ENCODE results near the gene MTG2.
A peak's percentile ranks its signal among the peaks of the same experiment; 100 is the strongest.

MTG2 gene

GRCh38 chr20:62233684-62234083, 50.9 kb downstream of the MTG2 start:
- no peak for DNase-seq (ENCODE audit: low spot score)

- DNase-seq (ENCODE audit: low spot score), result no peak
Measured at GRCh38 chr20:62234339-62234738, 51.5 kb downstream of the MTG2 start.

- no peak for DNase-seq (ENCODE audit: low spot score)
Measured at GRCh38 chr20:62235001-62235776, 52.4 kb downstream of the MTG2 start.

- no peak for DNase-seq (ENCODE audit: low spot score)
Measured at GRCh38 chr20:62235777-62236157, 52.9 kb downstream of the MTG2 start.

- no peak for DNase-seq (ENCODE audit: low spot score)
Measured at GRCh38 chr20:62236200-62236599, 53.4 kb downstream of the MTG2 start.

GRCh38 chr20:62236766-62237513, 54.1 kb downstream of the MTG2 start:
- DNase-seq (ENCODE audit: low spot score), result no peak

GRCh38 chr20:62237514-62237800, 54.6 kb downstream of the MTG2 start:
- no peak for DNase-seq (ENCODE audit: low spot score)

- peak; percentile 100 for DNase-seq (ENCODE audit: low spot score)
Measured at GRCh38 chr20:62237801-62238568, 55.2 kb downstream of the MTG2 start, which contains the start of gene OSBPL2. Gene OSBPL2, plus strand, starts transcription at chr20:62238521. Its CDS starts 17,664 bp downstream, at chr20:62256185.

GRCh38 chr20:62238569-62239277, 55.9 kb downstream of the MTG2 start:
- DNase-seq (ENCODE audit: low spot score), result peak; percentile 47

- DNase-seq (ENCODE audit: low spot score), result no peak
Measured at GRCh38 chr20:62239278-62239879, 56.6 kb downstream of the MTG2 start.

- DNase-seq (ENCODE audit: low spot score), result no peak
Measured at GRCh38 chr20:62240020-62240685, 57.3 kb downstream of the MTG2 start.

- no peak for DNase-seq (ENCODE audit: low spot score)
Measured at GRCh38 chr20:62241506-62241905, 58.7 kb downstream of the MTG2 start.

GRCh38 chr20:62242176-62242575, 59.3 kb downstream of the MTG2 start:
- DNase-seq (ENCODE audit: low spot score), result no peak

- no peak for DNase-seq (ENCODE audit: low spot score)
Measured at GRCh38 chr20:62243106-62243505, 60.3 kb downstream of the MTG2 start.

- DNase-seq (ENCODE audit: low spot score), result no peak
Measured at GRCh38 chr20:62243906-62244515, 61.2 kb downstream of the MTG2 start.

- no peak for DNase-seq (ENCODE audit: low spot score)
Measured at GRCh38 chr20:62244644-62245108, 61.8 kb downstream of the MTG2 start.

GRCh38 chr20:62245911-62246280, 63.1 kb downstream of the MTG2 start:
- DNase-seq (ENCODE audit: low spot score), result no peak

- DNase-seq (ENCODE audit: low spot score), result no peak
Measured at GRCh38 chr20:62246431-62246830, 63.6 kb downstream of the MTG2 start.

- no peak for DNase-seq (ENCODE audit: low spot score)
Measured at GRCh38 chr20:62246872-62247652, 64.2 kb downstream of the MTG2 start.
